HS-5 (cell line): ENCODE data around the gene NFAM1.

Source experiments
- DNase-seq: peaks from one replicate; pipeline ENCODE4 v3.0.0-alpha.2; 2012; ENCODE audit warnings: low read depth

Gene NFAM1

DNA sequence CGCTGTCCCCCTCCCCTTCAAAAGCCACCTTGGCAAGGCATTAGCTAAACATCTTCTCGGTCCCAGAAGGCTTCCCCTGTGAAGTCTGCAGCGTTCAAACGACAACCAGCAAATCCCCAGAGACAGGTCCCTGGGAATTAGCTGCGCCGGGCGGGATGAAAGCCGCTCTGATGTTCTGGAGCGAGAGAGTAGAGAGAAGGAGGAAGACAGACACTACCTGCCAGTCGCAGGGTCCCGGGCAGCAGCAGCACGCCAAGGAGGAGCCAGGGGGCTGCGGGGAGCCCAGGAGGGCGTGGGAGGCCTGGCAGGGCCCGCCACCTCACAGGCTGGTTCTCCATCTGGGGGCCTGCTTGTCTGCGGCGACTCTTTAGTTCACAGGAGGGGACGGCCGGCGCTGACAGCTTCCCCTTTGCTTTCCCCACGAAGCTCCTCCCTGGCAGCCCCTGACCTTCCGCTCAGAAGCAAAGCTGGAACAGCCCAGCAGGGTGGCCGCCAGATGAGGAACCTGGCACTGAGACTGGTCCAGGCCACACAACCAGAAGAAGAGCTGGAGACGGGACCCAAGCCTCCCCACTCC, at the start of gene NFAM1:
Gene NFAM1, minus strand, starts transcription at position 384 of the 577 bp plus-strand sequence. Its CDS starts 46 bp downstream, at position 338.
- no peak for DNase-seq

DNA sequence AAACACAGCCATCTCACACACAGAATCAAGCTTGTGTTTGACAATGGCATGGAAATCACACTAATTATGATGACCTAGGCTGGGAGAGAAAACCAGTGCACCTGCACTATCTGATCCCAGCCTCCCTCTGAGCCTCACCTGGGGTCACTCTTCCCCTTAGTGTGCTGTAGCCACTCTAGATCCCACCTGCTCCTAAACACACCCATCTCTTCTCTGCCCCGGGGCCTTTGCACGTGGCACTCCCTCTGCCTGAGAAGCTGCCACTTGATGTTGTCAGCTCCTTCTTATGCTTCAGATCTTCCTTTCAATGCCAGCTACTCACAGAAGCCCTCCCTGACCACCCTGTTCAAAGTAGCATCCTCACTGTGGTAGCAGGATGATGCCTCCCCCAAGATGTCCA, 42.9 kb upstream of the NFAM1 start:
- DNase-seq = no peak

- DNase-seq = no peak
Observed at GRCh38 chr22:42473484-42474193, 41.4 kb upstream of the NFAM1 start.

- no peak for DNase-seq
Observed at GRCh38 chr22:42472671-42473070, 40.5 kb upstream of the NFAM1 start.

- DNase-seq = no peak
Observed at GRCh38 chr22:42471441-42471840, 39.2 kb upstream of the NFAM1 start.

DNA sequence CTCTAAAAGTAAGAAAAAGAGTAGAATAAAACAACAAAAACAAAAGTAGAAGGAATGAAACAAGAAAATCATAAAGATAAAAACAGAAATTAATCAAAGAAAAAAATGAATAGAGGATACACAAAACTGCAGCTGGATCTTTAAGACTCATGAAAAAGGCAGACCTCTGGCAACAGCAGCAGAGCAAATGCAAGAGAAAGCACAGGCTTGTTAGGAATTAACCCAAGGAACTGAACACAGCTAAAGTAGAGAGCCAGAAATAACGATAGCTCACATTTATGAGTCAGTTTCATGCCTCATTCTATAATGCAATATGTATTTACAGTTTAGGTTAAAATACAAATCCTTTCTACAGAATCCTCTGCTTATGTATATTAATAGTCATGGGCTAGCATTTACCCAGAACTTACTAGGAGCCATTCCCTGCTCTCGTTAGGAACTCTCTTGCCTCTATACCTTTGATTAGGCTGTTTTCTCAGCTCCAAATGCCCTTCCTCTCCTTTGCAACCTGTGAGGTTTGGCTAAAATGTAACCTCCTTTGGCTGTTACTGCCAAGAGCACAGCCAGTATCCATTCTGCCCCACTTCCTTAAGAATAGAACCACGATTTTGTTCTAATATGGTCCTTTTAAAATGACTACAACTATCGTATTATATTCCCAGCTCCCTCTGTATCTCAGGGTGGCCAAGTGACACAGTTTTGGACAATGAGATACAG, 38.3 kb upstream of the NFAM1 start:
- no peak for DNase-seq

DNA sequence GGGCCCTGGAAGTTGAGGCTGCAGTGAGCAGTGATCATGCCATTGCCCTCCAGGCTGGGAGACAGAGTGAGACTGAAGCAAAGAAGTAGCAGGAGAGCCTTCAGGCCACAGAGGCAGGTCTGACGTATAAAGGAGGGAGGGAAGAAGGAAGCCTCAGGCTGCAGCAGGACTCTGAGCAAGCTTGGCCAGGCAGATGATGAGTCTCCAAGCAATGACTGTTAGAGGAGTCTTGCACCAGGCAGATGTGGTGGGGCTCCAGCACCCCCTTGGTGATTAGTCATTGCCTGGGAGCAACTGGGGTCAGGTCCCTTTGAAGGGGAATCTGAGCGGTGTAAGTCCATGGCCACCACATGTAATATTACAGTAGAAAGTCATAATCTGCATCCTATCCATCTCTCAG, 36.6 kb upstream of the NFAM1 start:
- peak; percentile 57 for DNase-seq

- DNase-seq = no peak
Observed at GRCh38 chr22:42462016-42462415, 29.8 kb upstream of the NFAM1 start.

DNA sequence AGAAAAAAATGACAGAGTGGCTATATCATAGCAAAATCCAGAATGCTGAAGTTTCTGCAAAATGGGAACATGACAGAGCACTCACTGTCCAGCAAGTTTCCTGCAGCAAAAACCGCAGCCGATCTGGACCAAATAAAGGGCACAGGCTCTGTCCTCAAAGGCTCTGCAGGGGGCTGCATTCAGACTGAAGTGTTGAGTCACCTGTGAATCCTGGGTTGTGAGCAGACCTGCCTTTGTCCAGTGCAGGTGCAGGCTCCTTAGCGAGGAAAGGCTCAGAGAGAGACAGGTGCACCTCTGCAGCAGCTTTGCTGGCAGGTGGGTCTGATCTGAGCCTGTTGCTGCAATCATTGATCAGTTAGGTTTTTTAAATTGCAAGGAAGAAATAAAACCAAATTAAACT, 29.3 kb upstream of the NFAM1 start:
- DNase-seq = no peak

GRCh38 chr22:42459287-42460063, 27.3 kb upstream of the NFAM1 start:
- no peak for DNase-seq

- DNase-seq = no peak
Observed at GRCh38 chr22:42452916-42453315, 20.7 kb upstream of the NFAM1 start.

DNA sequence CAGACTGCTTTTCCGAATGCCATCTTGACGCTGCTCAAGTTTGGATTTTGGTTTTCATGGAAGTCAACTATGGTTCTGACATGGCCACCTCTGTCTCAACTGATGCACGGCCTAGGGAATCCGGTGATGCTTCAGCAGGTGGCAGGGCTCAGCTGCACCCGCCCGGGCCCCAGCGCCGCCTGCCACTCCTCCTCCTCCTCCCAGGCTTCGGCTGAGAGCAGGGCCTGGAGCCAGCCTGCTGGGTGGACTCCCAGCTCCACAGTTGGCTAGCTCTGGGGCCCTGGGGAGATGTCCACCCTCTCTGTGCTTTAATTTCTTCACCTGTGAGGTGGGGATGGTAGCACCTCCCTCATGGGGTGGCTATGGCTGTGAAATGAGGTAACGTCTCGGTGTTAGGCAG, 20.3 kb upstream of the NFAM1 start:
- DNase-seq = no peak

DNA sequence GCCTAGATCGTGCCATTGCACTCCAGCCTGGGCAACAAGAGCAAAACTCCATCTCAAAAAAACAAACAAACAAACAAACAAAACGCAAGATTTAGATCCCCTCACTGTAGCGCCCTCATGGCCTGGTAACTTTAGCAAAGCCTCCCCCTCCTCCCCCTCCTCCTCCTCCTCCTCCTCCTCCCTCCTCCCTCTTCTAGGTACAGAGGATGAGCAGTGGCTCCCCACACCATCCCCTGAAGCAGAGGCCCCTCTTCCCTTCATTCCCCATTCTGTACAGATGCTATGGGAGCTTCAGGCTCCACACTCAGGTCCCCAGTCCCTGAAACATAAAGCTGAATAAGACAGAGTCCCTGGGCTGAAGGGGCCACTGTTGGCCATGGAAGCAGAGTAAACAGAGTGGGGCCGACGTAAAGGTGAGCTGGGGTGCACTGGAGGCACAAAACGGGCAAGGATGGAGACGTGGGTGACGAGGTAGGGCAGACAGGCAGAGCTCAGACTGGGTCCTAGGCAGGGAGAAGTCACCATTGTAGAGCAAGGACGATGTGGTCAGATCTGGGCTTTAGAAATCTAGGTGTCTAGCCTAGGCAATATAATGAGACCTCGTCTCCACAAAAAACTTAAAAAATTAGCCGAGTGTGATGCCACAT, 19.4 kb upstream of the NFAM1 start:
- no peak for DNase-seq

- no peak for DNase-seq
Observed at GRCh38 chr22:42450862-42451261, 18.7 kb upstream of the NFAM1 start.

GRCh38 chr22:42446151-42446550, 13.9 kb upstream of the NFAM1 start:
- no peak for DNase-seq

DNA sequence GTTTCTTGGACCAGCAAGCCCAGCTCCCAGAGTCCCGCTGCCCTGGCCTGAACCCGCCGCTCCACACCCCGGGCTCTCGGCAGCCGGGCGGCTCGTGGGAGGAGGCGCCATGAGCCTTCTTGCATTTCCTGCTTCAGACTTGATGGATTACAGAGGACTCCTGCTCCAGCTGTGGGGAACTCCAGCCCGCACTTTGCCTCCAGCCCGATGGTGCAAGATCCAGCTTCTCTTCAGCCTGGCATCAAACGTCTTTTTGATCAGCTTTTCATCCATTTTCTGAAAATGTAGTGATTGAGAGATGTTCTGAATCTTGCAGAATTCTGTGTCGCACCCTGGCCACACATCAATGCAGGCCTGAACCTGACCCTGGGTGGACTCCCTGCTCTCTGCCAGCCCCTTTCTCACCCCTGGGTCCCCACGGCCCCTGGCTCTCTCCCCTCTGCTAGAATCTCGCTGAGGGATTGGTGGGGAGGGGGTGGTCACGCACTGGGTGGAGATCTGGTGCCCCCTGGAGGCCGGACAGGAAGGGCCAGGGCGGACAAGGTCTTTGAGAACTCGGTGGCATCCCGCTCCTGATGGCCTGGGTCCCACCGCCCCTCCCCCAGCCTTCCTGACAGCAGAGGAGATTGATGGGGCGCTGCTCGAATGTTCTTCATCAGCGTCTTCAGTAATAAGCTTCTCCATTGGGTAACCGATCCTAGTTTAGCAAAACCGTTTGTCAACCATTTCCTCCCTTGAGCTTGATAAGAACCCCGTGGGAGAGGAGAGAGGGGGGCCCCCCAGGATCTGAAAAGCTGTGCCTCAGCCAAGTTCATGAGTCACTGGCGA, 12.1 kb upstream of the NFAM1 start:
- no peak for DNase-seq

- no peak for DNase-seq
Observed at GRCh38 chr22:42443240-42444076, 11.3 kb upstream of the NFAM1 start.

- no peak for DNase-seq
Observed at GRCh38 chr22:42442748-42443147, 10.5 kb upstream of the NFAM1 start.

GRCh38 chr22:42440728-42441127, 8.5 kb upstream of the NFAM1 start:
- DNase-seq = no peak
